ENCODE measurements around the gene PLXDC2. TPM values are rescaled to one million over a fixed set of nuclear protein-coding genes. Genes with fewer than 3 reads are reported as not detected.

PLXDC2 gene
- total RNA-seq, 1 experiment from 2014 or later = not detected

DNA sequence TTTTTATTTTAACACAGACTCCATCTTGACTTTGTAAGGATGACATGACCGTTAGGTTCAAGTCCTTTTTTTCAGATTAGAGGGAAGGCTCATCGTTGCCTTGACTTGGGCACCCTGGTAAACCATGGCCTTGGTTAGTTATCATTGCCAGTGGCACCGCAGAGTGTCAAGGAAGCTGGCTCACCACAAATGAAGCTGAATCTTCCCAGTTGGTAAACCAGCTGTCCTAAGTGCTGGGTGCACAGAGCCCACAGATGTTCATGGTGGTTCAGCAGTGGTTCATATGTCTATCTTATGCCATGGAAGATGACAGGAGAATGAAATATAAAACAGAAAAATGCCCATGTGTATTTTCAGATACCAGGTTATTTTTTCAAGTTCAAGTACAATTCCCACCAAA lies 273.6 kb downstream of the PLXDC2 start:
- no peak overlapping the region for H3K27ac Mint-ChIP-seq (ENCODE audit: unreplicated experiment)
- intact Hi-C loops (cut with micrococcal nuclease; ENCODE audit: unreplicated experiment) = no loop called here
- H3K36me3 Mint-ChIP-seq (ENCODE audit: insufficient read depth, unreplicated experiment) = no peaks in the 10 kb centered on the region

DNA sequence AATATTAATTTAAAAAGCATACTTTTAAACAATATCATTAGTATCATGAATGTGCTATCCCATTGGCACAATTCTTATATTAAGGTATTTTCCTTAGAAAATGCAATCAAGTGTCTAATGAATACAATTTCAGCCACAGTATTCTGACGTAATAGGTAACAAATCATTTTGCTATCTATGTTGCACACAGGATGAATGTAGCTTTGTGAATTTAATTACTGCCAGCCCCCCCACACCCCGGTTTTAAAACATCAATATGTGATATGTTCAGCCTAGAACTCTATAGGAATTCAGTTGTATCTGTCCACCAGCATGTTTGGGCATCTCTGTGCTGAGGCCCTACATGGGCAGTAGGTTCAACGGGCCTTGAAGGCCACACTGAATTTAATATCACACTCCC lies 274.6 kb downstream of the PLXDC2 start:
- TF ChIP-seq, protein P1, sequence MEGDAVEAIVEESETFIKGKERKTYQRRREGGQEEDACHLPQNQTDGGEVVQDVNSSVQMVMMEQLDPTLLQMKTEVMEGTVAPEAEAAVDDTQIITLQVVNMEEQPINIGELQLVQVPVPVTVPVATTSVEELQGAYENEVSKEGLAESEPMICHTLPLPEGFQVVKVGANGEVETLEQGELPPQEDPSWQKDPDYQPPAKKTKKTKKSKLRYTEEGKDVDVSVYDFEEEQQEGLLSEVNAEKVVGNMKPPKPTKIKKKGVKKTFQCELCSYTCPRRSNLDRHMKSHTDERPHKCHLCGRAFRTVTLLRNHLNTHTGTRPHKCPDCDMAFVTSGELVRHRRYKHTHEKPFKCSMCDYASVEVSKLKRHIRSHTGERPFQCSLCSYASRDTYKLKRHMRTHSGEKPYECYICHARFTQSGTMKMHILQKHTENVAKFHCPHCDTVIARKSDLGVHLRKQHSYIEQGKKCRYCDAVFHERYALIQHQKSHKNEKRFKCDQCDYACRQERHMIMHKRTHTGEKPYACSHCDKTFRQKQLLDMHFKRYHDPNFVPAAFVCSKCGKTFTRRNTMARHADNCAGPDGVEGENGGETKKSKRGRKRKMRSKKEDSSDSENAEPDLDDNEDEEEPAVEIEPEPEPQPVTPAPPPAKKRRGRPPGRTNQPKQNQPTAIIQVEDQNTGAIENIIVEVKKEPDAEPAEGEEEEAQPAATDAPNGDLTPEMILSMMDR (IDR thresholded peaks at IDR 0.05; ENCODE audit: unreplicated experiment) = no peak
- BruUV-seq (replicated peaks) = no TSS peak
- CTCF ChIA-PET = no interaction called here
- Mint-ChIP-seq H3K4me3 (ENCODE audit: low read depth, unreplicated experiment) (no peak overlapping the region), H3K4me1 (ENCODE audit: low read depth, unreplicated experiment) (no peaks in the 10 kb centered on the region), H3K27me3 (ENCODE audit: unreplicated experiment) (no peaks in the 10 kb centered on the region), H3K9me3 (ENCODE audit: low read depth, unreplicated experiment) (peaks cover 13% of the 10 kb centered on the region), H3K27ac (ENCODE audit: unreplicated experiment) (no peak overlapping the region), H3K36me3 (ENCODE audit: insufficient read depth, unreplicated experiment) (no peaks in the 10 kb centered on the region)
- DNase-seq = no peak
- intact Hi-C loops (cut with micrococcal nuclease; ENCODE audit: unreplicated experiment) = no loop called here

More for the DNA sequence above, 273.6 kb downstream of the PLXDC2 start:
- Mint-ChIP-seq H3K4me1 (ENCODE audit: low read depth, unreplicated experiment) (no peaks in the 10 kb centered on the region), H3K27me3 (ENCODE audit: unreplicated experiment) (no peaks in the 10 kb centered on the region), H3K9me3 (ENCODE audit: low read depth, unreplicated experiment) (peaks cover 9% of the 10 kb centered on the region), H3K4me3 (ENCODE audit: low read depth, unreplicated experiment) (no peak overlapping the region)
- TF ChIP-seq, protein P1 (IDR thresholded peaks at IDR 0.05; ENCODE audit: unreplicated experiment) = no peak
- CTCF ChIA-PET = no interaction called here
- BruUV-seq (replicated peaks) = no TSS peak
- DNase-seq = no peak

DNA sequence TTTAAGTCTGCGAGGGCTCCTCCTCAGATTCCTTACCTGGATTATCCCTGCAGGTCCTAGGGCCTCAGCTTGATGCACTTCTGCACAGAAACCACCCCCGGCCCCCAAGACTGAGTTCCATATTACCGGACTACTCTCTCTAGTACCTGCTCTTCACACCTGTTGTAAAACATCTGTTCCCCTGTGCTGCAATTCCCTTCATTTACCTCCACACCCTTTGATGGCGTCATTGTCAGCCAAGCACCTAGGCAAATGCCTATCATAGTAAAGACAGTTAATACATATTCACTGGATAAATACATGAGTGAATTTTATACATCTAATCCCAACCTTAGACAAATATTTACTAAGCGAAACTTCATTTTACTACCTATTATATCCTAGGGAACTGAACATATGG lies 275.5 kb downstream of the PLXDC2 start:
- CTCF ChIA-PET = no interaction called here
- Mint-ChIP-seq H3K9me3 (ENCODE audit: low read depth, unreplicated experiment) (peaks cover 17% of the 10 kb centered on the region), H3K4me1 (ENCODE audit: low read depth, unreplicated experiment) (no peaks in the 10 kb centered on the region), H3K27me3 (ENCODE audit: unreplicated experiment) (no peaks in the 10 kb centered on the region), H3K36me3 (ENCODE audit: insufficient read depth, unreplicated experiment) (no peaks in the 10 kb centered on the region), H3K4me3 (ENCODE audit: low read depth, unreplicated experiment) (no peak overlapping the region), H3K27ac (ENCODE audit: unreplicated experiment) (no peak overlapping the region)
- BruUV-seq (replicated peaks) = no TSS peak
- TF ChIP-seq, protein P1 (IDR thresholded peaks at IDR 0.05; ENCODE audit: unreplicated experiment) = no peak
- DNase-seq = no peak
- intact Hi-C loops (cut with micrococcal nuclease; ENCODE audit: unreplicated experiment) = no loop called here

DNA sequence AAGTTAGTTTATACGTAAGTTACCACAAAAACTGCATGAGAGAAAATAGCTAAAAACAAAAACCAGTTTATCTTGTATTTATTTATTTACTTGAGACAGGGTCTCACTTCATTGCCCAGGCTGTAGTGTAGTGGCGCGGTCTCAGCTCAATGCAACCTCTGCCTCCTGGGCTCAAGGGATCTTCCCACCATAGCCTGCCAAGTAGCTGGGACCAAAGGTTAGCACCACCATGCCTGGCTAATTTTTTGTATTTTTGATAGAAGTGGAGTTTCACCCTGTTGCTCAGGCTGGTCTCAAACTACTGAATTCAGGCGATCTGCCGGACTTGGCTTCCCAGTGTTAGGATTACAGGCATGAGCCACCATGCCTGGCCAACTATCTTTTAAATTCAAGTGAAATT lies 277.4 kb downstream of the PLXDC2 start:
- TF ChIP-seq, protein P1 (IDR thresholded peaks at IDR 0.05; ENCODE audit: unreplicated experiment) = no peak
- no peak for DNase-seq
- intact Hi-C loops (cut with micrococcal nuclease; ENCODE audit: unreplicated experiment) = no loop called here
- H3K4me1 Mint-ChIP-seq (ENCODE audit: low read depth, unreplicated experiment) = no peaks in the 10 kb centered on the region
- no peak overlapping the region for H3K4me3 Mint-ChIP-seq (ENCODE audit: low read depth, unreplicated experiment)
- no peak overlapping the region for H3K27ac Mint-ChIP-seq (ENCODE audit: unreplicated experiment)
- H3K27me3 Mint-ChIP-seq (ENCODE audit: unreplicated experiment) = no peaks in the 10 kb centered on the region
- CTCF ChIA-PET = no interaction called here
- H3K9me3 Mint-ChIP-seq (ENCODE audit: low read depth, unreplicated experiment) = peaks cover 17% of the 10 kb centered on the region
- BruUV-seq (replicated peaks) = no TSS peak
- no peaks in the 10 kb centered on the region for H3K36me3 Mint-ChIP-seq (ENCODE audit: insufficient read depth, unreplicated experiment)

All from Calu3 (cell line).